DLD1 (cell line): Measurements from ENCODE around the gene PLCH1.

Experiments
- in situ Hi-C: cut with HindIII; loops from 2 replicates; pipeline ENCODE4 v1.10.0; 2017; ENCODE audit warnings: low sequenced_read_pairs

The PLCH1 gene

GRCh38 chr3:155393316-155393715 is 351.6 kb downstream of the PLCH1 start:
- in situ Hi-C loops: no loop called here

DNA sequence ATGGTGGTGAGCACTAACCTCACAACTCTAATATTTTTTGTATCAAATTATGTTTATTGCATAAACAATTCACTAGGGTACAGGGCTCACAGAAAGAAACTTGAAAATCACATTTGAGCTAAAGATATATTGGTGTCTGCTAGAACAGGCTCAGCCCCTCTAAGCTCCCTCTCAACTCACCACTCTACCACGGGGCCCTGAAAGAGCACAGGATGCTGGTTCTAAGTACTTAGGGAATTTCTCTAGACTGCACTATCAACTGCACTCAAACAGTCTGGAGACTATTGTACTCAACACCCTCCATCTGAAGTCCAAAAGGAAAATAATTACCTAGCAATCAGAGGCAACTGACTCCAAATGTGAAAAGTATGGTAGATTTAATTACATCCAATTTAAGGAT is 352.7 kb downstream of the PLCH1 start:
- in situ Hi-C loops: no loop called here

DNA sequence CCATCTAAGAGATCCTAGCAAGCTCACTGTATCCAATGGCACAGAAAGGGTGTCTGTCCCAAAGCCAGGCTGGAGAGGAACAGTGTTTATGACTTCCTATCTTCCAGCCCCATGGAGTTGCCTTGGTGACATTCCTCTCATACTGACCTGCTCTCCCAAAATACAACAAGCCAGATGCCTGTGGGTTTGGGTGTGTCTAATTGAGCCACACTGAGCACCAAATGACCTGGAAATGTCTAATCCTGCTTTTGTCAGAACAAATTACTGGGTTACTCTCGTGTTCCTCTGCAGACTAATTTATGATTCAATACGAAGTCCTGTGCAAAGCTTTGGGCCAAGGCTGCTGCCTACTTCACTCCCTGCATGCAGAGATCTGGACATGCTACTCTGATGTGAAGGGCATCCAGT is 353.3 kb downstream of the PLCH1 start:
- in situ Hi-C loops: no loop called here

DNA sequence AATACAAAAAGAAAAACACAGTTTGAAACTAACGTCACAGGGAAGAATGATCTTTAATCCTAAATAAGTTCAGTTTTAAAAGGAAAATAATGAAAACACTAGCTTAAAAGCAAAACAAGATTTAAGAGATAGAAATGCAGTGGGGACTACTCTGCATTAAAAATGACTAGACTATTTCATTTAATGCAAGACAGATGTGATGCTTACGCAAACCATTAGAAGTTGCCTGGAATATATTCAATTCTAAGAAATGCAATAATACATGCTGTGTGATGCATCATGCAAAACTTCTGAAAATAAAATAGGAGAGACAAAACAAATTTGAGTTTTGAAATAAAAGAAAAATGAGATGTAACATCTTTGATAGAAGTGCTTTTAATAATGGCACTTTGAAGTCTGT is 353.8 kb downstream of the PLCH1 start:
- in situ Hi-C loops: no loop called here

DNA sequence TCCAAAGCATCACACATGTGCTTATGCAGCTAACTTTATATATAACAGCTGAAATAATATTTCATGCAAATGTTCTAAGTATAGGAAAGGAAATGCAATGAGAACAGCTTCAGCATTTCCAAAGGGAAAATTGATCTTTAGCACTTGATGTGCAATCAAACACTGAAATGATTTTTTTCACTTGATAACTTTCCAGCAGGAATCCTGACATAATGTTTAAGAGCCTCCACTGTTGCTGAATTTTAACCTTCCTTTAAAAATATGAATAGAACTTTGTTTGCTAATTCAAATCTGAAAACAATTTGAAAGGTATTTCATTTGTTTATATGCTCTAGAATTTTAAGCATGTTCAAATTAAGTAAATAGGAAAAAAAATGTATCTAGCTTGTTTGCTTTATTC is 354.5 kb downstream of the PLCH1 start:
- in situ Hi-C loops: no loop called here

- in situ Hi-C loops: no loop called here
These were observed 356.5 kb downstream of the PLCH1 start for GRCh38 chr3:155388417-155388816.

DNA sequence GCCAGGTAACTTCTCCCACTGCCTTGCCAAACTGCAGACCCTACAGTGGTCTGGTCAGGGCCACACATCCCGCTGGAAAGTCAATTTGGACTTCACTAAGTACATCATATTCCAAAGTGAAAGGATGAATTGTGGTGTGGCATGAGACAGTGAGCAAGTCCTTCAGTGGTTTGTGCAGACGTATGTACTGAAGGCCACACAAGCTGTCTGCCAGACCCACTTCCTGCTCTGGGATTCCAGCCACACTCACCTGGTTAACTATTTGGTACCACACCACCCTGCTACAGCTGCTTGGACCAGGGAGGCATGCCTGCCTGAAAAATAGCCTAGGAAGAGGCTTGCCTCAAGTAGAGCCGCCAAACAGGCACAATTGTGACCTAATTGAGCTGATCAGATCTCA is 357.3 kb downstream of the PLCH1 start:
- in situ Hi-C loops: no loop called here

DNA sequence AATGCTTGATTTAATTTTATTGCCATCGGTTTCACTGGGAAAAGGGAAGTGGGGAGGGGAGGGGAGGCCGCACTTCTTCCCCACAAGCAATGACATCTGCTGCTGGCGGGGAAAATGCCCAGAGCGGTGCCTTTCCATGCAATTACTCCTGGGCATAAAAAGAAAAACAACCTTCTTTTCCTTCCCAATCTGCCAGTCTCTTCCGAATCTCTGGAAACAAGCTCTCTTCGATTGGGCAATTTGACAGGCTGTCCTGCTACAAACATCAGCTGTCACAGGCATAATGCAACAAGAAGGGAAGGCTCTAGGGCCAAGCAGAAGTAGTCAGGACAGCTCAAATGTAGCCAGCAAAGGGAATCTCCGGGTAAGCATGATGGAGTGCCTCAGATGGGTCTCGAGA is 358.0 kb downstream of the PLCH1 start:
- in situ Hi-C loops: no loop called here

DNA sequence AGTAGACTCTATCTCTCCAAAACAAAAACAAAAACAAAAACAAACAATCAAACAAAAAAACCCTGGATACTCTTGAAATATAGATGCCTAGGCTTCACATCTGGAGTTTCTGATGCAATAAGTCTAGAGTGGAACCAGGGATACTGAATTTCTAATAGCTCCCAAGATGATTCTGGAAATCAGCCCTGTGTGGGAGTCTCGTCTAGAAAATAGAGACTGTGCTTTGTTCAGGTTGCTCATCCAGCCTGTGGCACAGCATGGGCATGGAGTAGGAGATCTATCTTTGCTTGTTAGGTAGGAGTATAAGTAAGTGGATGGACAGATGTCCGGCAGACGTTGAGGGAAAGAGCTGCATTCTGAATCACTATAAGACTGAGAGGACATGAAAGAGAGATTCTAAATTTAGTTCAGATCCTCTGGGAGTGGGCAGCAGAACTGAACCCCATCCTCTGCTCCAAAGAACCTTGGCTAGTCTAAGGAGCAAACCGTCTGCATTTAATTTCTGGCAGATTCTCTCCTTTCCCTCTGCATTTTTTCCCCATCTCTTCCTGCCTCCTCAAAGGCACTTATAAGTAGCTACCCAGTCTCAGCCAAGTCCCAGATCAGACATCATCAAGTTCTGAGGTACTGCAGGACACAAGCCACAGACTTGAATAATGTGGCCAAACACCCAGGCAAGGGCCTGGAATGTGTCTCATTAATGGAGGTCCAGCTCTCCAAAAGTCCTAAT is 358.8 kb downstream of the PLCH1 start:
- in situ Hi-C loops: no loop called here

DNA sequence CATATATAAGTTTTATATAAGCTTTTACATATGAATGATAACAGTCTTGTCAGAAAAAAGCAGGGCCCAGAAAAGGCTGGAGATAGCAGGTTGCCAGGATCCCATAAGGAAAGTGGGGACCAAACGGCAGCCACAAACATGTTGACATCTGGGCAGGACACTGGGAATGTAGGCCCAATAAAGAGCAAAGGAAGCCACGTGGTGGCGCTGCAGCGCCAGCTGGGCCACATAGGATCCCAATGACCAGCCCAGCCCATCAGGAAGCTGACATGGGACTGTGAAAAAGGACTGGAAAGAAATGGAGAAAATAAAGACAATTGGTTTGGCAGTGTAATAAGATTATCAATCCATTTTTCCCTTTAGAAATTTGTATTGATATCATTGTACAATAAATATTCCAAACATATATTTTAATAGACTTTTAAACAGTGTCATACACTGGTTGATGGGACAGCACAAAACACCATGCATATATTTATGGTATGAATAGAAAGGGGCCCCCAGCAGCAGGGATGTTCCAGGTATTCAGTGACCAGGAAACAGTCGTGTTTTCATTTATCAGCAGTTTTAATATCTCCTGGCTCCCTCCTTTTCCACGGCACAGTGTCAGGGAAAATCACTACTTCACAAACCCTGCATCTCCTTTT is 362.4 kb downstream of the PLCH1 start:
- in situ Hi-C loops: loop anchor here (5.0 kb wide), 1 partner anchor 325 kb away; no protein-coding TSS in a partner anchor

GRCh38 chr3:155377847-155378246 is 367.0 kb downstream of the PLCH1 start:
- in situ Hi-C loops: no loop called here

DNA sequence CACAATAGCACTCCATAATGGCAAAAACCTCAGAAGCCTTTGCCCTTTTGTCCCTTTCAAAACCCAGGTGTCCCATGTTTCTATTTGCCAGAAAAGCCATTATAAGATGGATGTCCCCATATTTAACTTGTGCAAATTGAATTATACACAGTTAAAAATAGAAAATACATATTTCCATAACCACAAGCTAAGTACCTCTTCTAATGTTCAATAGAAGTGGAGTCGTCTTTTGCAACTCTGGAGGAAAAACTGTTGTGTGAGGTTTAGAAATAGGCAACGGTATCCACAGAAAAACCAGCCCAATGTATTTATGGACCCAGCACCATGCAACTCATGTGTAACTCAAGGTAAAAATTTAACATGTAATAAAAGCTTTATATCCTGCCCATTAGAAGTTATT is 367.8 kb downstream of the PLCH1 start:
- in situ Hi-C loops: no loop called here

GRCh38 chr3:155372281-155372680 is 372.6 kb downstream of the PLCH1 start:
- in situ Hi-C loops: no loop called here

DNA sequence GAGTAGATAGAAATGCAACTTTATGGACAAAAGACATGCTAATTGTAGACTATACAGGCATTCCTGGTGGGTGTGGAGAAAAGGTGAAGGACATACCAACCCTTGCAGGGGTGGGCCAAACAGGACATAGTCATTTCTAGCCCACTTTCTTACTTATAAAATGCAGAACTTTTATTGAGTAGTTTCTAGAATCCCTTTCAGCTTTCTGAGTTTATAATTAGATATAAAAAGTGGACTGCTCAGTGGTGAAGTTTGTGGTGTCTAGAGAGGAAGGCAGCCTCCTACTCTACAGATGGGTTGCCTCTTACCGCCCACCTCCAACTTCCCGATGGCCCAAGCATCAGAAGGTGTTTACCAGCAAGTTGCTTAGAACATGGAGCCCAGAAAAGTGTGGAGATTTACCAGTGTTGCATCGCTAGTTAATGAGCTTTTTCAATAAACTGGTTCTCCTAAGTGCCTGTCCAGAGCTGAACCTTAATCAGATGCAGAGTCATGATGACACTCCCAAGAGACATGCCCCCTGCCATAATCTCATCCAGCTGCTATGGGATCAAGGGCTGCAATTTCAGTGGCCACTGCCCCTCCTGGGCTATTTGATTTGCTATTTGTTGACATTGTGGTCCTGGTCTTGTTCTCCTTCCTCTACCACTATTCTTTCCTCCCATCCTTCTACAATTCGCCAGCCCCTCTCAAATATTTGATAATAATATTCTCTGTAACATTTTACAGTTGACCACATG is 373.9 kb downstream of the PLCH1 start:
- in situ Hi-C loops: no loop called here

DNA sequence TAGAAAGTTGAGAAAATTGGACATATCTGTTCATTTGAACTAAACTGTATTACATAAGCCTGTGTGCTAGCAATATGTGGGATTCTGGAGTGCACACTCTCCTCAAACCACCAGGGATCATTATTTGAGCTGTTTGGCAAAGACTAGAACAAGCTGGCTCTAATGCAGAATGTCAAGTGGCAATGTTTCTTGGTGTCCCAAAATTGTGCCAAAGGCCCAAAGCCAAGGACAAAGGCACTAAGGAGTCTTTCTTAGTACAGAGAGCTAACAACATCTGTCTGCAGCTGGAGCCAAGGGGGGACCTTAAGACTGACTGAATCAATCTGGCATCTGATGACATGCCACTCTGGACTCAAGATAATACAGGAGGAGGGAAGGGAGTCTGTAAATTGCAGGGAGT is 374.7 kb downstream of the PLCH1 start:
- in situ Hi-C loops: no loop called here

- in situ Hi-C loops: no loop called here
These were observed 375.1 kb downstream of the PLCH1 start for GRCh38 chr3:155369735-155370134.

DNA sequence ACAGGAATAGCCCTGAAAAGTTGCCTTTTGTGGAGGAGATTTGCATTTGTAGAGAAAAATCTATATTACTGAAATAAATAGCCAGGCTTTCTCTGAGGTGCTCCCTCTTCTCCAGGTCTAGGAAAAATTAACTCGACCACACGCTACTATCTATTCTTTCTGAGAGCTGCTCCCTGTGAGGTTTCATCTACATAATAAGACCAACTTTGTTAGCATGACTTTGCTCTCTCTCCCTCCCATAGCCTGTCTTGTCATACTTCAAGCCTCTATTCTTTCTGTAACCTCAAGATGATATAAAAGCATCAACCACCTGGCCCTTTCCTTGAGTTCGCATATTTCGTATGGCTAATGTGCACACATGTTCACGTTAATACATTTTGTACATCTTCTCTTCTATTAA is 375.6 kb downstream of the PLCH1 start:
- in situ Hi-C loops: no loop called here

- in situ Hi-C loops: no loop called here
These were observed 376.1 kb downstream of the PLCH1 start for GRCh38 chr3:155368786-155369185.

DNA sequence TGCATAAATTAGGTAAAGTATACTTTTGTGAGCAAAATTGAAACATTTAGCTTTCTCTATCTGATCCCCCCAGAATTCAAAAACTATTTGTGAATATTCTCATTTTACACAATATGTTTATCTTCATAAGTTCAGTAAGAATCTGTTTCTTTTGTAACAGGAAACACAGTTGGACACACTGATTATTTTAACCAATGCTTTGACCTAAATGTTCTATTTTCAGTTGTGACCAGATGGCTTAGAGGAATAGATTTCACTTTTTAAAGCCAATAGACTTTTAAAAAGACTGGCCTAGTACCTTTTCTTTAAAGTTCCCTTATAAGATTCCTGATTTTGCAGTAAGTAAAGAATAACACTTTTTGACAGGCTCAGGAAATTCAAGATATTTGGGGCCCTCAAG is 377.4 kb downstream of the PLCH1 start:
- in situ Hi-C loops: no loop called here

GRCh38 chr3:155365178-155365783 is 379.6 kb downstream of the PLCH1 start:
- in situ Hi-C loops: no loop called here

- in situ Hi-C loops: no loop called here
These were observed 380.4 kb downstream of the PLCH1 start for GRCh38 chr3:155364492-155364891.

DNA sequence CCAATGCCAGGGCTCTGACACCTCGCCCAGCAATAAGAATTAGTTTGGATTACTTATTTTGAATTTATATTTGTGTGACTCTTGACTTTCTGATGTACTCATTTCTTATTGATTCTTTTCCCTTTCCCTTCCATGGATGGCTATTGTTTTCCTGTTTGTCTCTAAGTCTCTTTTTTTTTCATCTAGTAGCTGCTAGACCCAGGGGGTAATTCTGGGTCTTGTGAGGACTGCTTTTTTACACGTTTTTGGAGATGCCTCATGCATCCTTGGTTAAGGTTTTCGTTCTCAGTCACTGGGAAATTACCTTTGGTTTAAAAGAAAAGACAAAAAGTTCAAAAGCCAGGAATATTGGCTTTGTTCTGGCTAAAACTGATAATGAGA is 381.2 kb downstream of the PLCH1 start:
- in situ Hi-C loops: no loop called here
